MG63 (cell line): Measurements from ENCODE around the gene WDR74. TPM values are rescaled to one million over a fixed set of nuclear protein-coding genes. Genes with fewer than 3 reads are reported as not detected.

ENCODE experiments used
- DNase-seq: peaks from one replicate; pipeline ENCODE4 v3.0.0-alpha.2; 2020
- H3K27me3 ChIP-seq: fragments of 250-450 bp; sonication (Bioruptor Pico); 2 replicates; pipeline ENCODE4 v1.5.1; 2020; ENCODE audit warnings: mild to moderate bottlenecking, moderate library complexity
- H3K36me3 ChIP-seq: fragments of 250-450 bp; sonication (Bioruptor Pico); 2 replicates; pipeline ENCODE4 v1.5.1; 2020; ENCODE audit warnings: mild to moderate bottlenecking, moderate library complexity
- H3K4me3 ChIP-seq: fragments of 250-450 bp; sonication (Bioruptor Pico); 2 replicates; pipeline ENCODE4 v1.5.1; 2020; ENCODE audit warnings: mild to moderate bottlenecking, moderate library complexity
- H3K9me3 ChIP-seq: fragments of 250-450 bp; sonication (Bioruptor Pico); 2 replicates; pipeline ENCODE4 v1.5.1; 2020; ENCODE audit warnings: mild to moderate bottlenecking, moderate library complexity
- total RNA-seq: library from RNA; depleted of rRNA; stranded (reverse); fragments of >200 nt; shearing (Covaris generic); gene quantifications from 2 replicates; pipeline ENCODE4 v1.2.3, GENCODE V29; 2014; ENCODE audit warnings: low replicate concordance; rRNA removed

Gene WDR74
- total RNA-seq = 135 and 139 TPM in 2 replicates

GRCh38 chr11:62839050-62839945 is at the start of gene WDR74:
Gene WDR74, minus strand, starts transcription at chr11:62839590. Its CDS starts 20 bp downstream, at chr11:62839570.
- no peaks in the 10 kb centered on the region for H3K9me3 ChIP-seq
- H3K36me3 ChIP-seq = peaks cover 30% of the 10 kb centered on the region
- peak; percentile 90 for DNase-seq
- H3K4me3 ChIP-seq = peak within 1 kb of the TSS; percentile 93
- no peaks in the 10 kb centered on the region for H3K27me3 ChIP-seq

- Histone ChIP-seq H3K9me3 (no peaks in the 10 kb centered on the region), H3K27me3 (no peaks in the 10 kb centered on the region), H3K36me3 (peaks cover 57% of the 10 kb centered on the region), H3K4me3 (no peak overlapping the region)
- no peak for DNase-seq
These were observed 49.7 kb upstream of the WDR74 start for GRCh38 chr11:62889126-62889483.

DNA sequence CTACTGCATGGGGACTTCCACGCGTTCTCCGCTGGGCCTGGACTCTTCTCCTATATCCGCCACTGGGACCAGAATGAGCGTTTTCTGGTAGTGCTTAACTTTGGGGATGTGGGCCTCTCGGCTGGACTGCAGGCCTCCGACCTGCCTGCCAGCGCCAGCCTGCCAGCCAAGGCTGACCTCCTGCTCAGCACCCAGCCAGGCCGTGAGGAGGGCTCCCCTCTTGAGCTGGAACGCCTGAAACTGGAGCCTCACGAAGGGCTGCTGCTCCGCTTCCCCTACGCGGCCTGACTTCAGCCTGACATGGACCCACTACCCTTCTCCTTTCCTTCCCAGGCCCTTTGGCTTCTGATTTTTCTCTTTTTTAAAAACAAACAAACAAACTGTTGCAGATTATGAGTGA is 49.0 kb upstream of the WDR74 start:
- peaks cover 64% of the 10 kb centered on the region for H3K36me3 ChIP-seq

GRCh38 chr11:62885137-62885750 is 45.9 kb upstream of the WDR74 start:
- no peaks in the 10 kb centered on the region for H3K27me3 ChIP-seq
- no peak for DNase-seq
- H3K36me3 ChIP-seq = peaks cover 88% of the 10 kb centered on the region
- no peak overlapping the region for H3K4me3 ChIP-seq
- H3K9me3 ChIP-seq = no peaks in the 10 kb centered on the region

More for the DNA sequence above, 49.0 kb upstream of the WDR74 start:
- H3K4me3 ChIP-seq = no peak overlapping the region
- no peak for DNase-seq
- no peaks in the 10 kb centered on the region for H3K9me3 ChIP-seq
- H3K27me3 ChIP-seq = no peaks in the 10 kb centered on the region

GRCh38 chr11:62883673-62884072 is 44.3 kb upstream of the WDR74 start:
- Histone ChIP-seq H3K27me3 (no peaks in the 10 kb centered on the region), H3K9me3 (no peaks in the 10 kb centered on the region), H3K4me3 (peak overlapping the region; percentile 78), H3K36me3 (peaks cover 80% of the 10 kb centered on the region)
- no peak for DNase-seq

DNA sequence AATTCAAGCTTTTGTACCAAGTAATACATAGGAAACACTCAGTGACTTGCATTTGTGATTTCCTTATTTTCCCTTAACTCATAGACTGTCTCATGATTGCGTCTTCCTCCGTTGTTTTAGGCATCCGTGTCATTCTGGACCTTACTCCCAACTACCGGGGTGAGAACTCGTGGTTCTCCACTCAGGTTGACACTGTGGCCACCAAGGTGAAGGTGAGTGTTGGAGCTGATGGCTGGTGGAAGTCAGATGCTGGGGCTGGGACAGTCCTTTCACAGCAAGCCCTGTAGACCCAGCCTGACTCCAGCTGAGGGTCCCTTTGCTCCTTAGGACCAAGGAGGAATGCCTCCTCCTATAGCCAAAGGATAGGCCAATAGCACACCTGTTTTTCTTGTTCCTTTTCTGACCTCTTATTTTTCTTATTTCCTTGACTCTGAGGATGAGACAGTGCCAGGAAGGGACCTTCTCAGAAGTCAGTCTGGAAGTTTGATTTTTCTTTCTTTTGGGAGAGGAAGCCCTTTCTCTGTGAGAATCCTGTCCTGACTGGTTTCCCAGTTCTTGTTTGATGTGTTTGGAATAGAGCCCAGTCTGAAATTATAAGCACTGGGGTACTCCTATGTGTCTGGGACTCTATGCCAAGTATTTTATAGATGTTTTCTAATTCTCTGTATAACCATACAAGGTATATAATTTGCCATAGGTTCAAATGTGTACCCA is 43.6 kb upstream of the WDR74 start:
- DNase-seq = no peak
- peak overlapping the region; percentile 78 for H3K4me3 ChIP-seq
- H3K9me3 ChIP-seq = no peaks in the 10 kb centered on the region
- H3K27me3 ChIP-seq = no peaks in the 10 kb centered on the region
- H3K36me3 ChIP-seq = peaks cover 74% of the 10 kb centered on the region

GRCh38 chr11:62882431-62882749 is 43.0 kb upstream of the WDR74 start:
- Histone ChIP-seq H3K27me3 (no peaks in the 10 kb centered on the region), H3K36me3 (peaks cover 73% of the 10 kb centered on the region), H3K9me3 (no peaks in the 10 kb centered on the region), H3K4me3 (peak overlapping the region; percentile 78)
- no peak for DNase-seq

- H3K9me3 ChIP-seq = no peaks in the 10 kb centered on the region
- H3K36me3 ChIP-seq = peaks cover 71% of the 10 kb centered on the region
- no peaks in the 10 kb centered on the region for H3K27me3 ChIP-seq
- peak; percentile 97 for DNase-seq
- H3K4me3 ChIP-seq = peak overlapping the region; percentile 78
These were observed 42.4 kb upstream of the WDR74 start for GRCh38 chr11:62881579-62882430.

DNA sequence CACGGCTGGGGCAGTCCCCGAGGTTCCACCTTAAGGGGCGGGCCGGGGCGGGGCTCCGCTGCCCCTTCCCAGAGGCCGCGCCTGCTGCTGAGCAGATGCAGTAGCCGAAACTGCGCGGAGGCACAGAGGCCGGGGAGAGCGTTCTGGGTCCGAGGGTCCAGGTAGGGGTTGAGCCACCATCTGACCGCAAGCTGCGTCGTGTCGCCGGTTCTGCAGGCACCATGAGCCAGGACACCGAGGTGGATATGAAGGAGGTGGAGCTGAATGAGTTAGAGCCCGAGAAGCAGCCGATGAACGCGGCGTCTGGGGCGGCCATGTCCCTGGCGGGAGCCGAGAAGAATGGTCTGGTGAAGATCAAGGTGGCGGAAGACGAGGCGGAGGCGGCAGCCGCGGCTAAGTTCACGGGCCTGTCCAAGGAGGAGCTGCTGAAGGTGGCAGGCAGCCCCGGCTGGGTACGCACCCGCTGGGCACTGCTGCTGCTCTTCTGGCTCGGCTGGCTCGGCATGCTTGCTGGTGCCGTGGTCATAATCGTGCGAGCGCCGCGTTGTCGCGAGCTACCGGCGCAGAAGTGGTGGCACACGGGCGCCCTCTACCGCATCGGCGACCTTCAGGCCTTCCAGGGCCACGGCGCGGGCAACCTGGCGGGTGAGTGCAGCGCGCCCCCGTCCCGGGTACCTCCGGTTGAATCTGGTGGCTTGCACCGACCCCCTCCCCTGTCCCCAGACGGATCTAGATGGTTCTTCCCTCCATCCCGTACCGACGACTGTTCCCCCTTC is 41.6 kb upstream of the WDR74 start, which contains the start of gene SLC3A2:
SLC3A2 (plus strand) TSS at position 94 of the 776 bp plus-strand sequence; CDS start at position 222, 128 bp downstream.
- no peaks in the 10 kb centered on the region for H3K27me3 ChIP-seq
- peak within 1 kb of the TSS; percentile 78 for H3K4me3 ChIP-seq
- peak; percentile 95 for DNase-seq
- H3K36me3 ChIP-seq = peaks cover 70% of the 10 kb centered on the region
- H3K9me3 ChIP-seq = no peaks in the 10 kb centered on the region

DNA sequence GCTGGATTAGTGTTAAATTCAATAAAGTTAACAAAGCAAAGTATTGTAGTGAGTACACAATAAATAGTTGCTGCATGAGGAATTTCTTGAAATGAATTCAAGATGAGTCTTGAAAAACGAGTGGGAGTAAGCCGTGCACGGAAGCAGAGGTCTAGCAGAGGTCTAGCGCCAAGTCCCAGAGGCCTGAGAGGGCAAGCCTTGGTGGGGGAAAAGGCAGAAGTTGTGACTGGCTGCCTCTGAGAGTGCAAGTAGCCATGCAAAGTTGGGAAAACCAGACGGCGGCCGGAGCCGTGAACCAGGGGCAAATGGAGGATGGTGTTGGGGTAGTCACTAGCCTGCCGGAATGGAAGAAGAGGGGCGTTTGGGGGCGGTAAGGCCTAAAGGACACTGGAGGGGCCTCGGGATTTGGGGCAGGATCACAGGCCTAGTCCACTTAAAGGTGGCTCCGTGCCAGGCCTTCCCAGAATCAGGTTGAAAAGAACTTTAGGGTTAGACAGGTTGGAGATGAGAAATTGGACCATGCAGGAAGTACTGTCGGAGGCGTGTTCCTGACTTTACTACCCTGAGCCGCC is 40.9 kb upstream of the WDR74 start:
- no peaks in the 10 kb centered on the region for H3K27me3 ChIP-seq
- H3K4me3 ChIP-seq = peak overlapping the region; percentile 78
- H3K36me3 ChIP-seq = peaks cover 70% of the 10 kb centered on the region
- no peaks in the 10 kb centered on the region for H3K9me3 ChIP-seq
- peak; percentile 92 for DNase-seq

DNA sequence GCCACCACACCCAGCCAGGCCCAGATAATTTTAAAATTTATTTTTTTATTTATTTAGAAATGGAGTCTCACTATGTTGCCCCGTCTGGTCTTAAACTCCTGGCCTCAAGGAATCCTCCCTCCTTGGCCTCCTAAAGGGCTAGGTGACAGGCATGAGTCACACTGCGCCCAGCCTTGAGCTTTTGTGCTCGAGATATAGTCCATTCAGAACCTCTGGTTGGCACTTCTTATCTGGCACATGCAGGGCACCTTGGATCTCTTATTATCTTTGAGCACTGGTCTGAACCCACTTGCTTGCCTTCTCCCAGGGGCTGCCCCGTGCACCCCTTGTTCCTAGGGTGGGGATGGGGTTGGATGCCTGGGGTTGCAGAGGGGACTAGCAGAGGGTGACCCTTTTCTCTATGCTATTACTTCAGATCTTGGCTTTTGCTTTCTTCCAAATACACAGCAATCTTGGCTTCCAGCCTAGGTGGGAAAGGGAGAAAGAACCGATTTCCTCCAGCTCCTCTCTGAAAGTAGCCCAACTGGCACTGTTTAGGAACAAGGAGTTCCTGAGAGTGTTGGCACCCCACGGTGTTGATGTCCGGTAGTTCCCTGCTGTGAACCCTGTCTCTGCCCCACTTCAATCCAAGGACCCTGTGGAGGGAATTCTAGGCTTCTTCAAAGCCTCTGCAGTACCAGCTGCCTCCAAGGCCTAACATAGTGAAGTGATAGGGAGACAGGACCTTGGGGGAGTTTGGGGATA is 40.0 kb upstream of the WDR74 start:
- H3K4me3 ChIP-seq = peak overlapping the region; percentile 78
- no peaks in the 10 kb centered on the region for H3K9me3 ChIP-seq
- H3K36me3 ChIP-seq = peaks cover 67% of the 10 kb centered on the region
- peak; percentile 88 for DNase-seq
- no peaks in the 10 kb centered on the region for H3K27me3 ChIP-seq

GRCh38 chr11:62876712-62877111 is 37.3 kb upstream of the WDR74 start:
- Histone ChIP-seq H3K9me3 (no peaks in the 10 kb centered on the region), H3K27me3 (no peaks in the 10 kb centered on the region), H3K36me3 (peaks cover 63% of the 10 kb centered on the region), H3K4me3 (no peak overlapping the region)
- DNase-seq = no peak

DNA sequence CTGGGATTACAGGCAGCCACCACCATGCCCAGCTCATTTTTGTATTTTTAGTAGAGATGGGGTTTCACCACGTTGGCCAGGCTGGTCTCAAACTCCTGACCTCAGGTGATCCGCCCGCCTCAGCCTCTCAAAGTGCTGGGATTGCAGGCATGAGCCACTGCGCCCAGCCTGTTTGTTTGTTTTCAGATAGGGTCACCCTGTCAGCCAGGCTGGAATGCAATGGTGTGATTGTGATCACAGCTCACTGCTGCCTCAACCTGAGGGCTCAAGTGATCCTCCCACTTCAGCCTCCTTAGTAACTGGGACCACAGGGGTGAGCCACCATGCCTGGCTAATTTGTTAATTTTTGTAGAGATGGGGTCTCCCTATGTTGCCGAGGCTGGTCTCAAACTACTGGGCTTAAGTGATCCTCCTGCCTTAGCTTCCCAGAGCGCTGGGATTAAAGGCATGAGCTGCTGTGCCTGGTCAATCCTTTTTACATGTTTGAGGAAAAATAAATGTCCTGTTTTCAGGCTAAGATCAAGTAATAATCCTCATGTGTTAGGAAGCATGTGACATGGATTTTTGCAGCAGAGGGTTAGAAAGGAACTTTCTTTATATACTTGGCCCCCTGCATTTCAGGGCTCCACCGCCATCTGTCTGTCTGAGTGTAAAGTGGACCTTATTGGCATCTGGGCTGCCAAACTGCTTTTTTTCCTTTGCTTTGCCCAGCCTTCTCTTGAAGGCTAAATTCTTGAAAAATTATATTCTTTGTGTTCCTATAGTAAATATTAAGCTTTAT is 36.5 kb upstream of the WDR74 start:
- Histone ChIP-seq H3K27me3 (no peaks in the 10 kb centered on the region), H3K36me3 (peaks cover 65% of the 10 kb centered on the region), H3K9me3 (no peaks in the 10 kb centered on the region), H3K4me3 (no peak overlapping the region)
- DNase-seq = no peak

- Histone ChIP-seq H3K36me3 (peaks cover 71% of the 10 kb centered on the region), H3K27me3 (no peaks in the 10 kb centered on the region), H3K4me3 (no peak overlapping the region), H3K9me3 (no peaks in the 10 kb centered on the region)
- DNase-seq = no peak
These were observed 35.5 kb upstream of the WDR74 start for GRCh38 chr11:62874851-62875250.
